CD4-positive, alpha-beta T cell treated with Interleukin-15 for 4 hours (primary cell): Measurements from ENCODE around the gene USP53.
A peak's percentile ranks its signal among the peaks of the same experiment; 100 is the strongest.
"Not testable (repeated sequence)": the region's sequence is repeated elsewhere in the genome, so short reads cannot be mapped to it uniquely, and the experiment has no call there.

ENCODE experiments used
- DNase-seq: peaks from one replicate; pipeline ENCODE4 v3.0.0-alpha.2; 2020; ENCODE audit warnings: low spot score

Gene USP53

GRCh38 chr4:119212234-119212963 is at the start of gene USP53:
Gene USP53 (plus strand): TSS chr4:119212713. CDS start chr4:119239760, 27,047 bp downstream.
- DNase-seq, result peak; percentile 98

DNA sequence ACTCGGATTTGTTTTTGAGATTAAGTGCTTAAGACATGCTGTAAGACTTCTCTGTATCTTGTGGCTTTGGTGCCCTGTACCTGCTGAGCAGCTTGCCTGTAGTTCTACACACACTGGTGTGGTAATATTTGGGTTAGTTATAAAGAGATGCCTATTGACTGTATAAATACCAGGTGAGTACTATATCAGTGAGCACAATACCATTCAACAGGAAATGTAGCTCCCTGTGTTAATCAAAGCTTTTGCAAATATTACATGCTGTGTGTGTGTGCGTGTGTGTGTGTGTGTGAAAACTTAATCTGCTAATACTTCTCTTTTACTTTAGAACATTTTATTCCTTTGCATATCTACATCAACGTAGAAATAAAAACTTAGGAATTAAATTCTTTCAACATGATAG is 46.7 kb upstream of the USP53 start:
- DNase-seq, result no peak

DNA sequence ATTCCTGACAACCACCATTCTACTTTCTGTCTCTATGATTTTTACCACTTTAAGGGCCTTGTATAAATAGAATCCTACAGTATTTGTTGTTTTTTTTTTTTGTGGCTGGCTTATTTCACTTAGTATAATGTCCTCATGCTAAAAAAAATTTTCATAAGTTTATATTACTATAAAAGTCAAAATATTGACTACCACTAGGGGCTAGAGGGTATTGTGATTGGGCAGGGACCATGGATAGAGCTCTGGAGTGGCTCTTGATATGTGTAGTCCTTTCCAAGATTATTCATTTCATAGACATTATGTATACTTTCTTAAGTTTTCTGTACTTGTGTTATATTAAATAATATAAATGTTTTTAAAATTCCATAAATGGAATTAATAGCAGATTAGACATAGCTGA is 42.3 kb upstream of the USP53 start:
- DNase-seq, result no peak

- DNase-seq, result no peak
These were observed 40.3 kb upstream of the USP53 start for GRCh38 chr4:119172223-119172622.

- DNase-seq, result not testable (repeated sequence)
These were observed 38.7 kb upstream of the USP53 start for GRCh38 chr4:119173729-119174361.

GRCh38 chr4:119179011-119179410 is 33.5 kb upstream of the USP53 start:
- DNase-seq, result no peak

- DNase-seq, result no peak
These were observed 28.4 kb upstream of the USP53 start for GRCh38 chr4:119184128-119184527.

GRCh38 chr4:119189638-119190037 is 22.9 kb upstream of the USP53 start:
- DNase-seq, result no peak

GRCh38 chr4:119190354-119190753 is 22.2 kb upstream of the USP53 start:
- DNase-seq, result no peak

DNA sequence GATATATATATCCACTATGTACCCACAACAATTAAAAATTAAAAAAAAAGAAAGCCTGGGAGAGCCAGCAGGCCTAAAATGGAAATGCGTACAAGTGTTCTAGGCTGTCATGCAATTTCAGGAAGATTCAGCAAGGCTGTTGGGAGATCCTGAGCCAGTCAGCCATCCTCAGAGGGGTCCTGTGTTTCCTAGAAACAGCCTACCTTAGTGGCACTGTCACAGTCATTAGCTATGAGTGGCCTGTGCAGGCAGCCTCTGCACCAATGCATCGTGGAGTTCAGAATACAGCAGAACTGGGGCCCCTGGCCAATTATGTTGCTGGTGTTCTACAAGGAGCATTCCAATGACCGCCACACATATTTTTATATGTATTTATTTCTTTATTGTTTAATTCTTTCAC is 21.0 kb upstream of the USP53 start:
- DNase-seq, result no peak

DNA sequence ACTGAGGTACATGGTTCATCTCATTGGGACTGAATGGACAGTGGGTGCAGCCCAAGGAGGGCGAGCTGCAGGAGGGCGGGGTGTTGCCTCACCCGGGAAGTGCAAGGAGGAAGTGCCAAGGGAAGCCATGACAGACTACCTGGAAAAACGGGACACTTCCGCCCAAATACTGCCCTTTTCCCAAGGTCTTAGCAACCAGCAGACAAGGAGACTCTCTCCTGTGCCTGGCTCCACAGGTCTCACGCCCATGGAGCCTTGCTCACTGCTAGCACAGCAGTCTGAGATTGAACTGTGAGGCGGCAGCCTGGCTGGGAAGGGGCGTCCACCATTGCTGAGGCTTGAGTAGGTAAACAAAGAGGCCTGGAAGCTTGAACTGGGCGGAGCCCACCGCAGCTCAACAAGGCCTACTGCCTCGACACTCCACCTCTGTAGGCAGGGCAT is 14.7 kb upstream of the USP53 start:
- DNase-seq, result no peak

GRCh38 chr4:119204916-119205315 is 7.6 kb upstream of the USP53 start:
- no peak for DNase-seq

- DNase-seq, result no peak
These were observed 6.8 kb upstream of the USP53 start for GRCh38 chr4:119205690-119206089.

GRCh38 chr4:119206178-119206577 is 6.3 kb upstream of the USP53 start:
- DNase-seq, result no peak

DNA sequence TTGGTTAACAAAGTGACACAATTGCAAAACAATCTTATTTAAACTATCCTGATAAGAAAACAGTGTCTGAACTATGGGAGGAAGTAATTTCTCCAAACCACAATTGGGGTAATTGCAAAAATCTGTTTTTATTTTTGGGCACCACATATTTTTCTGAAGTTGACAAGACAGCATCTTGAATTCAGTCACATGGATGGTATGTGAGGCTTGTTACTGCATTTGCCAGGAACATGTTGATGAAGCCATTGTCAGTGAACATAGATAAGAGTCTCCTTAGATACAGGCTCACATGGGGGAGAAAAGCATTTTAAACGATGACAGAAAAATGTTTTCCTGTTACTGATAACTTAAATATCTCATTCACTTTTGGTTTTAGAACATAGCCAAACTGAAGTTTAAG is 5.5 kb upstream of the USP53 start:
- no peak for DNase-seq

GRCh38 chr4:119209077-119209476 is 3.4 kb upstream of the USP53 start:
- peak; percentile 38 for DNase-seq

DNA sequence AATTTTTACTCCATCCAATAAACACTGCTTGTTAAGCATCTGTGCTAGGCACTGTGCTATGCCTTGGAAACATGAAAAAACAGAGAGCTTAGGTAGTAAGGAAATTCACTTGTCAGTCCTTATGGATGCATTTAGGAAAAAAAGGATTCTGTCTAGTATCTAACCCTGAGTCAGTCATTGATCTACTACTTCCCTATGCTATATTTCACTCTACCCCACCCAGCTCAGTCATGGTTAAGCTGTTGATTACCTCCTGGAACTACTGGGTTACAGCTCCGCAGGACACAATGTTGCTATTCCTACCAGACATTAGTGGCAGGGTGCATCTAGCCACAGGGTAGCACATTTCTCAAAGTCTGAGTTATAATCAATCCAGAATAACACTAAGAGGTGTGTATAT is 2.9 kb upstream of the USP53 start:
- DNase-seq, result no peak

- no peak for DNase-seq
These were observed 1.7 kb upstream of the USP53 start for GRCh38 chr4:119210775-119211174.

DNA sequence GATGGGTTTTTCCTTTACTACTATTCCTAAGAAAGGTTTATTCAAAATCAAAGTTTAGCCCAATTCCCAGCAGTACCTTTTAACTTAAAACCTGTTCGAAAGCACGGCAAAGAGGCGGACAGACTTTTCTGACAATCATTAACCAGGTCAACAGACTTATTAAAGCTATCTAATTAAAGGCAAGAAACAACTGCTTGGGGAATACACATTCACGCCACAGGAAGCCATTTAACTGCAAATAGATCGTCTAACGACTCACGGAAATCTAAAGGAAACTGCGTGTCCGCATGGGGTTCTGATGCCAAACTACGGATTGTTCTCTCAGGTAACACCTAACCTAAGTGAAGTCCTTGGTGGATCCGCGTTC is 663 bp upstream of the USP53 start:
- DNase-seq, result peak; percentile 45

DNA sequence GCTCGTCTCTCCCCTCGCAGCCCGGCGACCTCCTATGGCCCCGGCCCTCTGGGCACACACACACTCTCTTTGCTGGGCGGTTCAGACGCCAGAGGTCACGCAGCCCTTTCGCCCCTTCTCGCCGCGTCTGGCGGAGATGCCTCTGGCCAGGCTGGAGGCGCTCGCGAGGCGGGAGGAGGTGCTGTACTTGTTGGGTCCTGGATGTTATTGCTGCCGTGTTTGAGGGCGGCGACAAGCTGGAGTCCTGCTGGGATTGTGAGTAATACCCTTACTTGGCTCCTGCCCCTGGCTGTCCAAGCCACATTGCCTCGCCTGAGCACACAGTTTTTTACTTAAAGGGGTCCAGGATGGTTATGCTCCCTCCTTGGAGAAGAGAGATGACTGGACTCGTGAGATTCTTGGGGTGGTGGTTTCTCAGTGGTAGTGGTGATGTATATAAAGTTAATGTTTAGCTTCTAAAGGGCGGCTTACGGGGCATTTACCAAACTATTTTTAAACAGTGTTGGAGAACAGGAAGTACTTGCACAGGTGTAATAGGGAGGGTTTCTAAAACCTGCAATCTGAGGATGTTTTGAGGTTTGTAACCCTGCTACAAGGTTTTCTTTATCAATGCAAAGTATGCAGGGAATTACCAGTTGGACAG is 572 bp downstream of the USP53 start:
- DNase-seq, result peak; percentile 56

DNA sequence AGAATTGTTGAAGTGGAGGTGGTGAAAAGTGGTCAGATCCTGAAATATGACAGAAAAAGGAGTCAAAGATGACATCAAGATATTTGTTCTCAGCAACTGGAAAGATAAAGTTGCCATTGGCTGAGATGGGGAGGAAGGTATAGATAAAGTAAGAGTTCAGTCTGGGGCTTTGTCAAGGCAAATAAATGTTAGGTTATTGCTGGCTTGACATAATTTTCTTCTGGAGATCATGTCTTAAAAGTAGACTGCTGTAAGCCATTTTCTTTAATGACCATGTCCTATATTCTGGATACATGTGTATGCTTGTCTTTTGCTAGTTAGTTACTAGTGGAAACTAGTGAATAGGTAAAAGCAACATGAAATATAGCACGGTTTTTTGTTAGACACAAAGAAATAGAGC is 5.6 kb downstream of the USP53 start:
- no peak for DNase-seq

DNA sequence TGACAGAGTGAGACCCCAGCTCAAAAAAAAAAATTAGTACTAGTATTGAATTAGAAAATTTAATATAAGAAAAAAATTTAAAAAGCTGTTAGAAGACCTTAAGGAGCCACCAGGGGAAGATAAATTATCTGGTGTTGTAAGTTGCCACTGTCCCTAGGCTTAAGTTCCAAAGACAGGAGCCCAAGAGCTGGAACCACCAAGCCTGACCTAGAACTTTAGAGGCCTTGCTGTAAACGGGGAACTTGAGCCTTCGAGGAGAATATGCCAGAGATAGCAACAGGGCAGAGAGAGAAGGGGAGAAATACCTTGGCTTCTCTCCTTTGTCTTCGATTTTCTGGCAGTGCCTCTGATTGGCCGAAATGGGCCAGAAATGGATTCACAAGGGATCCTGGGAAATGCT is 8.9 kb downstream of the USP53 start:
- DNase-seq, result no peak

DNA sequence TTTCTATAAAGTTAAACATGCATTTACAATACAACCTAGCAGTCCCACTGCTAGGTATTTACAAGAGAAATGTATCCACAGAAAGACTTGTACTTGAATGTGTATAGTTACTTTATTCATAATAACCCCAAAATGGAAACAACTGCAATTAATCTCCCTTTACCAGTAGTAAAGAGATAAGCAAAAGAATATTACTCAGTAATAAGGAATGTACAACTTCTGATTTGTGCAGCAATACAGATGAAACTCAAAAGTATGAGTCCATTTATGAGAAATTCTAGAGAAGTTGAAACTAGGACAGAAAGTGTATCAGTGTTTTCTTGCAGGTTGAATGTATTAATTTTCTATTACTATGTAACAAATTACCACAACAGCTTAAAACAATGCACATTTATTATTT is 15.2 kb downstream of the USP53 start:
- no peak for DNase-seq
